Measurements from ENCODE around the gene RAPGEF4.
"Not testable (repeated sequence)": the region's sequence is repeated elsewhere in the genome, so short reads cannot be mapped to it uniquely, and the experiment has no call there.

Gene RAPGEF4

DNA sequence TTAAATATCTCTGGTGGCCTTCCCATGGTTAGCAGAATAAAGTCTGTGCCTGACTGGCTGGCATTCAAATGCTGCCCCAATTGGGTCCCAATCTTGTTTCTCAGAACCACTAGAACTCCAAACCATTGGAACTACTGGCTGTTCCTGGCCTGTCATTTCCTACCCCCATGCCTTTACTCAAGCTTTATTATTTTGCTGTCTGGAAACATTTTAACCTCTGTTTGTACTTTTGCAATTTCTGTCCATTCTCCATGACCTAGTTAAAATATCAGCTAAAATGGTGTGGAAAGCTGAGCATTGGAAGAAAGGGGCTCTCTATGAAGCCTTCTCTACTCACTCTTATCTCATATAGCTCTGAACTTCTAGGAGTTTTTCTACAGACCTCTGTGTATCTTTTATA, 38.7 kb downstream of the RAPGEF4 start:
- DNase-seq (ENCODE audit: insufficient read length, low spot score) (no peak), FAIRE-seq (no peak)
- TF ChIP-seq POLR2A (IDR thresholded peaks at IDR 0.05; ENCODE audit: low read depth, low read length): no peak

DNA sequence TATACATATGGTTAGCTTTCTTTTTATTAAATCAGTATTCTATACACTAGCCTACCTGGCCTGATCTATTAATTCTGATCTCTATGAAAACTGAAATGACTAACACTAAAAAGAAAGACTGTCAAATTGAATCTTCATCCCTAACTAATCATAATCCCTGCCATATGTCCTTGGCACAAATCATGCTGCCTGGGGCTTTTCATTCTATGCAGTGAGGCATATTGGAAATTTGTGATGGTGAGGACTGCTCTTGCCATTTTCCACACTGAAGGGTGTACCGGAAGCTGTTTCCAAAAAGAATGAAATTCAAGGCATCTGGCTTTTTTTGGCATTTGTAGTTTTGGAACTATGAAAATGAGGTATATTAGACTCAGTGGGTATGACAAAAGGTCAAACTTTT, 39.7 kb downstream of the RAPGEF4 start:
- FAIRE-seq (no peak), DNase-seq (ENCODE audit: insufficient read length, low spot score) (no peak)
- TF ChIP-seq POLR2A (IDR thresholded peaks at IDR 0.05; ENCODE audit: low read depth, low read length): no peak

DNA sequence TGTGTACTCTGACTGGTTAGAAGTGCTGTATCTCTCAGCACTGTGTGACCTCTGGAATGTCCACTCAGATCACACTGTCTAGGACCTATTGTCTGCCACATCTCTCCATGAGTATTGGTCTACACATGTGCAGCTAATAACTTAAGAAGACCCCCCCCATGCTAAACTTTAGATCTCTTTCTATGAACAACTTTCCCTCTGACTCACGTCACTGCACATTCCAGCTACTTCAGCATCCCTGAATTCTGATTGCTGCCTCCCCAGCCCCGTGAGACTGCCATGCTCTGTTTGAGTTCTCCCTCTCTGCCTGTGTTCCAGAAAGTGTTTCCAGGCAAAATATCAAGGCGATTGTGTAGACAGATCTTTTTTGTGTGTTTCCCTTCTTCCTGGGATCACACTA, 41.8 kb downstream of the RAPGEF4 start:
- FAIRE-seq (no peak), DNase-seq (ENCODE audit: insufficient read length, low spot score) (no peak)
- no peak for TF ChIP-seq POLR2A (IDR thresholded peaks at IDR 0.05; ENCODE audit: low read depth, low read length)

DNA sequence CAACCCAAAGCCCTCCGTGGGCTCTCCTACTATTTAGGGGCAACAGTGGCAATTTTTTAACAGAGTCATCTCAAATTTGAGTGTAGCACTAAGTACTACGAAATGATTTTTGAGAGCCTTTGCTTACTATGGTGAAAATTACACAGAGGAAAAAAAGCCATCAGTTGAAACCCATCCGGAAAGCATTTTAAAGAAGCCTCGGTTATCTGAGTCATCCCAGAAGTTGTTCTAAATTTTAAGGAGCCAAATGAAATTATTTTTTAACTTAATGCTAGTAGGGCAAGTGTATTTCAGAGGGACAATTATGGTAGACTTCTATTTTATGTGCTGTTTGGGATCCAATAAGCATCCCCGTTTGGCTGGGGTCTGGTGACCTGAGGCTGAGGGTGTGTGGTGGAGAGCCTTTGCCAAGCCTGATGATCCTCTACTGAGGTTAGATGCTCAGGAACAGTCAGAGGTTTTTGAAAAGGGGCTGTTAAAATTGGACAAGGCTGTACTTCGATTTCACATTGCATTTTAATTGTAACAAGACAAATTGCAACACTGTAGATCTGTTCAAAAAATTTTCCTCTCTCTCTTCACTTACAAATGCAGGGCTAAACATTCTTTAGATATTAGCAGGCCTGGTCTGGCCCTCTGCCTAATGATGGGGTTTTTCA, 47.0 kb downstream of the RAPGEF4 start:
- no peak for FAIRE-seq
- TF ChIP-seq POLR2A (IDR thresholded peaks at IDR 0.05; ENCODE audit: low read depth, low read length): no peak
- DNase-seq (ENCODE audit: insufficient read length, low spot score): no peak

DNA sequence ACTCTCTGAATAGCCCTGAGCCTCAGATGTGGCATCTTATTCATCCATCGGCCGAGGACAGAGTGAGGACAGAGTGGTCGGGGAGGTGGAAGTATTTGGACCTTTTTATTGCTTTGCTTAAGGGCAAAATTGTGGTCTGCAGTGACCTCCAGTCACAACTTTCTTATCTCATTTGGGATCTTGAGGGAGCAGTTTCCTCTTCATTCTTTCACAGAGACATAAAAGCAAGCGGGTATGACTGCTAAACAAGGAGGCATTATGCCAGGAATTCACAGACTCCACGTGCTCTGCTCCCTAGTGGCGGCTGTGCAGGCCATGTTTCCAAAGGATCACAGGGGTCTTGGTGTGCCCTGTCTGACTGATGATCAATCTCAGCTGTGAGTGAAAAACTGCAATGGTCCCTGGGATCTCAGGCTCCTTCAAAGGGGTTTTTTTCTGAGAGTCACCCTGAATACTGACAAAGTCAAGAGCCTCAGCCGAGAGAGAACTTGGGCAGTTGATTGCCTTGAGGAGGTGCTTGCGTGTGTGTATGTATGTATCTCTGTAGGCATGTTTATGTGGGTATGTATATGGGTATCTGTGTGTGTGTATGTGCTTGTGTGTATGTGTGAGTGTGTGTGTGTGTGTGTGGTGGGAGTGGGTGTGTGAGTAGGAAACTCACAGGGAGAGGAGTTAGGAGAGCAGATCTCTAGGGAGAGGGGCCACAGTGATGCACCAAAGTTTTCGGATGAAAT, 47.7 kb downstream of the RAPGEF4 start:
- TF ChIP-seq POLR2A (IDR thresholded peaks at IDR 0.05; ENCODE audit: low read depth, low read length): no peak
- FAIRE-seq (peak; percentile 97), DNase-seq (ENCODE audit: insufficient read length, low spot score) (peak; percentile 46)

DNA sequence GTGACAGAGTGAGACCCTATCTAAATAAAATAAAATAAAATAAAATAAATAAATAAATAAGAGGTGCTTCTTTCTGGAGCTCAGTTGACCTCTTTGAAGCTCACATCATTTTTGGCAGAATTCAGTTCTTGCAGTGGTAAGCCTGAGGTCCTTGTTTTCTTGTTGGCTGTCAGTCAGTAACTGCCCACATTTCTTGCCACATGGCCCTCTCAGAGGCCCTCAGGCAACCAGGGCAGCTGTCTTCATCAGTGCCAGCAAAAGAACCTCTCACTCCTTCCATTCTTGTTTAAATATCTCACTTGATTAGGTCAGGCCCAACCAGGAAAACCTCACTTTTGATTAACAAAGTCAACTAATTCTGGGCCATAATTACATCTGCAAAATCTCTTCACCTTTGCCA, 53.2 kb downstream of the RAPGEF4 start:
- no peak for FAIRE-seq
- no peak for TF ChIP-seq POLR2A (IDR thresholded peaks at IDR 0.05; ENCODE audit: low read depth, low read length)
- DNase-seq (ENCODE audit: insufficient read length, low spot score): no peak

DNA sequence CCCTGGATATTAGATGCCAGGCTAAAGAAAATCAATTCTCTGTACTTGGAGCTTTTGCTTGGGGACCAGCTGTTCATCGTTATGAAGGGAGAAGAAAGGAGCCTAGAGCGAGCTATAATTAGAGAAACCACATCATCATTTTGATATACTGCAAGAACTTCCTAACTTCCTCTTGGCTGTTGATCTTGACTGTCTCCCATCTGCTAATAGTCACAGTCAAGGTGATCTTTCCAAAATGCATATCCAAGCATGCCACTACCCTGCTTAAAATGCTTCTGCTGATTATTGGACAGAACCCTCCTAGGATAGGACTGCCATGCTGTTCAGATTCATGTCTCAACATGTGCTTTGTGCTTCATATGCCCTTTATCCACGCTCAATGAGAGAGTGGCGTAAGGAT, 54.8 kb downstream of the RAPGEF4 start:
- no peak for TF ChIP-seq POLR2A (IDR thresholded peaks at IDR 0.05; ENCODE audit: low read depth, low read length)
- no peak for FAIRE-seq
- no peak for DNase-seq (ENCODE audit: insufficient read length, low spot score)

DNA sequence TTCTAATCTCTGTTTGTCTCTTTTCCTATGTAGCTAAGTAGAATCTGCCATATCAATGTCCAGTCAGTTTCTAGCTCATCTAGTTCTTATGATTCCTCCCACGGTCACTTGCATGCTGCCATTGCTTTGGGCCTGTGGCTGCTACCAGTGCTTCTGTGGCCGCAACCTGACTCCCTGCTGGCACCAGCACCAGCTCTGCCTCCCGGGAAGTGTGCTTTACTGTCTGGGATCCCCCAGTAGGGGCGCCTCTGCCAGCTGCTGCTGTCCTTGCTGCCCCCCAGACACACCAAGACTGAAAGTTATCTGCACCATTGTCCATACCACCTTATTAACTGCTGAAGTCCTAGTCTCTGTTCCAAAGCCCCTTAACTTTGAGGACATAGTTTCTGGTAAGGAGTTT, 56.3 kb downstream of the RAPGEF4 start:
- no peak for FAIRE-seq
- no peak for DNase-seq (ENCODE audit: insufficient read length, low spot score)
- TF ChIP-seq POLR2A (IDR thresholded peaks at IDR 0.05; ENCODE audit: low read depth, low read length): no peak

DNA sequence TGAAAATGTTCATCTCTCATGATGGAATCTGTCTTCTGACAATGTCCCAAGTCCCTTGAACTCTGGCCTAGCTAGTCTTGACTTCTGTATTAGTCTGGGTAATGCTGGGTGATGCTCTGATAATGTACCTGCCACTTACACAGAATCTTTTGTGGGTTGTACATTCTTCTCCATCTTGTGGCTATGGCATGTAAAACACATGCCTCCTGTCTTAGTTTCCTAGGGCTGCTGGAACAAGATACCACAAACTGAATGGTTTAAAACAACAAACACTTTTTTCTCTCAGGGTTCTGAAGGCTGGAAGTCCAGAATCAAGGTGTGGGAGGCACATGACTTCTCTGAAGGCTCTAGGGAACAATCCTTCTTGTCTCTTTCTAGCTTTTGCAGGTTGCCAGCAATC, 57.1 kb downstream of the RAPGEF4 start:
- DNase-seq (ENCODE audit: insufficient read length, low spot score): no peak
- no peak for TF ChIP-seq POLR2A (IDR thresholded peaks at IDR 0.05; ENCODE audit: low read depth, low read length)
- FAIRE-seq: no peak

DNA sequence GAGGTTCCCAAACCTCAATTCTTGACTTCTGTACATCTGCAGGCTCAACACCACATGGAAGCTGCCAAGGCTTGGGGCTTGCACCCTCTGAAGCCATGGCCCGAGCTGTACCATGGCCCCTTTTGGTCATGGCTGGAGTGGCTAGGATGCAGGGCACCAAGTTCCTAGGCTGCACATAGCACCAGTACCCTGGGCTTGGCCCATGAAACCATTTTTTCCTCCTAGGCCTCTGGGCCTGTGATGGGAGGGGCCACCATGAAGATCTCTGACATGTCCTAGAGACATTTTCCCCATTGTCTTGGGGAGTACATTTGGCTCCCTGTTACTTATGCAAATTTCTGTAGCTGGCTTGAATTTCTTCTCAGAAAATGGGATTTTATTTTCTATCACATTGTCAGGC, 67.7 kb downstream of the RAPGEF4 start:
- not testable (repeated sequence) for DNase-seq (ENCODE audit: insufficient read length, low spot score); FAIRE-seq

DNA sequence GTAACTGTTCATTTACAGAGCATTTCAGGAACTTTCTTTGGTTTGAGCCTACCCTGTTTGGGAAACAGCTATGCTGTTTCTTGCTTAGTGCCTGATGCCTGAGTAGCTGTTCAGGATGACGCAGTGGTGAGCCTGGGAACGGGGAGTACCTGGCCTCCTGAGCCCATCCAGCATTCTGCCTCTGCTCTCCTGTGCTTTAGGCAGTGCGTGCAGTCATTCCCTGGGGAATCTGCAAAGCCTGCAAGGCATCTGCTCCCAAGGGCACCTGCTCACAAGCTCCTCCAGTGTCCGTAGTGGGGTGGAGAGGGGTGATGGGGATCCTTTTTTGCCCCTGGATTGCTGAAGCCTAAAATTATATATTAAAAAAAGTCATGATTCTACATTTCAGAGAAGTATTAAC, 68.8 kb downstream of the RAPGEF4 start:
- DNase-seq (ENCODE audit: insufficient read length, low spot score) (no peak), FAIRE-seq (no peak)
- TF ChIP-seq POLR2A (IDR thresholded peaks at IDR 0.05; ENCODE audit: low read depth, low read length): no peak

DNA sequence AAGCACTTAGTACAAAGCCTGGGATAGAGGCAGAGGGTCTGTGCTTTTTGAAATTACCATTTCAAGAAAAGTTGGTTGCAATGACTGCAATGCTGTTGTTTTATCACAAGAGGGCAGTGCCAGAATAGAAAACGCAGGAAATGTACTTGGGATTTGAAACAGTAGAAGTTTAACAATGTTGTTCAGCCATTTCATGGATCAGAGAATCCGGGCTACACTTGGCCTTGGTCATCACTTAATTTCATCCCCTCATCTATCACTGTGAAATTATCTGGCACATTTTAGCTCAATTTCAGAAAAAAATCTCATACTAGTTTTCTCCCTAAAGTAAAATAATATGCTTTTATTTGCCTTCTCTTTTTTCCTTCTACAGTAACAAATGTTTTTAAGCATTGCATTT, 70.8 kb downstream of the RAPGEF4 start:
- DNase-seq (ENCODE audit: insufficient read length, low spot score): peak; percentile 16
- FAIRE-seq: peak; percentile 90
- TF ChIP-seq POLR2A (IDR thresholded peaks at IDR 0.05; ENCODE audit: low read depth, low read length): no peak

DNA sequence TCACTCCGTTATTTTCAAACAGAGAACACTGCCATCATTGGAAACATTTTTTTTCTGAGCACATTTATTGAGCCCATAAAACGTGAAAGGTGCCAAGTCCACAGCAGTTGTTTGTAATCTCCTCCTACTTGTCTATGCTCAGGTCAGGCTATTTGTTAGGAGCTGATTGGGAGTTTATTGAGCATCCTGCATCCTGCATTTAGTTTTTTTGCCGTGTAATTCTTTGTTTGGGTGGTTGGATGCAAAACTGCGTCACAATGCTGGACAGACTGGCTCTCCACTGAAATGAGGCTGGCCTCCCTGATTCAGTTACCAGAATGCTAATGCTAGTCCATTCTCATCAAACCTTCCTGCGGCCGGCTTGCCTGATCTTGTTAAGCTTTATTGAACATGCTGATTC, 71.4 kb downstream of the RAPGEF4 start:
- no peak for TF ChIP-seq POLR2A (IDR thresholded peaks at IDR 0.05; ENCODE audit: low read depth, low read length)
- no peak for DNase-seq (ENCODE audit: insufficient read length, low spot score)

DNA sequence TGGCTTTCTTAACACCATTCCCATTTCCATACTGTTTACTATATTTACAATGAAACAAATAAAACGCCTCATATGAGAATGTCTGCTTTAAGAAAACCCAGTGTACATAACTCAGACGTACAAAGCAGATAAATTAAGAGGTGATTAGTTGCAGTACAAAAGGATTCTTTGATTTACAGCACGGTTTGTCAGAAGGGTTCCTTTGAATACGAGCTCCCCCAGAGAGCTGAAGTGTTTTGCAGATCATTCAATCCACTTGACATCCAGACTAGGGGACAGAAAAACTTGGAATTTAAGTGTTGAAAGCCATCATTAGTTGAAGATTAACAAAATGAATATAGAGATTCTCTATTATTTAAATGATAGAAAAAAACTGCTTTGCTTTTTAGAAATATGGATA, 72.5 kb downstream of the RAPGEF4 start:
- FAIRE-seq (no peak), DNase-seq (ENCODE audit: insufficient read length, low spot score) (no peak)
- no peak for TF ChIP-seq POLR2A (IDR thresholded peaks at IDR 0.05; ENCODE audit: low read depth, low read length)

More for the DNA sequence above, 71.4 kb downstream of the RAPGEF4 start:
- FAIRE-seq: no peak

DNA sequence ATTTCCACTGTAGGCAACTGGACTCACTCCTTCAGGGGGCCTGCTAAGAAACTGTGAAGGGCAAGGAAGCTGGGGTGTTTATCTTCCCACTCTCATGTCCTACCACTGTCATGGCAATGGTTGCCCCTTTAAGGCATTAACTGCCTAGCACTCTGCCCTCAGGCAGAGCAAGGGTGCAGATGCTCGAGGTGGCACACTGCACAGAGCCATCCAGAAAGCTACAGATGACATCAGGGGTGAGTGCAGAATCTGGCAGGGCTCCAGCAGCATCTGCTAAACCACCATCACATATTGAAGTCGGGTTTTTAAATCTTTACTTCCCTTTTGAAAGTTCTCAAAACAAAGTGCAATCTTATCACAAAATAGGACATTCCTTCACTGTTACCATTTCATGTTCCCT, 75.4 kb downstream of the RAPGEF4 start:
- no peak for TF ChIP-seq POLR2A (IDR thresholded peaks at IDR 0.05; ENCODE audit: low read depth, low read length)
- peak; percentile 23 for FAIRE-seq
- DNase-seq (ENCODE audit: insufficient read length, low spot score): no peak
